GM23338 (cell line): ENCODE data around the gene SMOC1. TPM values are rescaled to one million over a fixed set of nuclear protein-coding genes. Genes with fewer than 3 reads are reported as not detected.

Source experiments
- ATAC-seq: fragments of 200-7000 bp; cut with Tn5 transposase; 3 replicates; pipeline ENCODE4 v1.9.1; 2020
- DNase-seq: peaks from one replicate; pipeline ENCODE4 v3.0.0-alpha.2; 2015; ENCODE audit warnings: low spot score
- H2AFZ ChIP-seq: fragments of 200-600 bp; sonication (generic); 2 replicates; pipeline ENCODE4 v1.8.0; 2016; ENCODE audit warnings: antibody characterized with exemption, mild to moderate bottlenecking, moderate library complexity
- H3F3A ChIP-seq: fragments of 200-600 bp; sonication (generic); replicated peaks from 2 replicates; pipeline ENCODE4 v1.8.0; 2017; ENCODE audit warnings: antibody characterized with exemption, mixed run types, low read depth
- H3K27ac ChIP-seq: fragments of 200-600 bp; sonication (generic); 2 replicates; pipeline ENCODE4 v1.6.1; 2016; ENCODE audit warnings: low read depth
- H3K27me3 ChIP-seq: fragments of 200-600 bp; sonication (generic); 2 replicates; pipeline ENCODE4 v1.8.0; 2016; ENCODE audit warnings: mild to moderate bottlenecking, mixed run types, moderate library complexity; ENCODE audit not compliant: insufficient read depth
- H3K36me3 ChIP-seq: fragments of 200-600 bp; sonication (generic); 2 replicates; pipeline ENCODE4 v1.8.0; 2016; ENCODE audit warnings: mild to moderate bottlenecking; ENCODE audit not compliant: insufficient read depth
- H3K4me1 ChIP-seq: fragments of 200-600 bp; sonication (generic); 2 replicates; pipeline ENCODE4 v1.8.0; 2016; ENCODE audit warnings: mild to moderate bottlenecking, moderate library complexity; ENCODE audit not compliant: insufficient read depth
- H3K4me2 ChIP-seq: fragments of 200-600 bp; sonication (generic); 2 replicates; pipeline ENCODE4 v1.7.1; 2017; ENCODE audit warnings: mixed run types
- H3K4me3 ChIP-seq: fragments of 200-600 bp; sonication (generic); 2 replicates; pipeline ENCODE4 v1.6.1; 2016; ENCODE audit warnings: mixed run types
- H3K79me2 ChIP-seq: fragments of 200-600 bp; sonication (generic); replicated peaks from 2 replicates; pipeline ENCODE4 v1.8.0; 2017; ENCODE audit warnings: mild to moderate bottlenecking; ENCODE audit not compliant: insufficient read depth
- H3K9me2 ChIP-seq: fragments of 200-600 bp; sonication (generic); 2 replicates; pipeline ENCODE4 v1.8.0; 2017; ENCODE audit not compliant: insufficient read depth
- H4K20me1 ChIP-seq: fragments of 200-600 bp; sonication (generic); replicated peaks from 2 replicates; pipeline ENCODE4 v1.8.0; 2017; ENCODE audit warnings: mild to moderate bottlenecking; ENCODE audit not compliant: insufficient read depth
- H3K27ac Mint-ChIP-seq: 2 replicates; pipeline ENCODE4 v1.8.0; 2020; ENCODE audit warnings: inconsistent platforms, mild to moderate bottlenecking, moderate library complexity, mixed read lengths
- H3K27me3 Mint-ChIP-seq: 3 replicates; pipeline ENCODE4 v1.8.0; 2022; ENCODE audit warnings: low read depth, mild to moderate bottlenecking, moderate library complexity, mixed read lengths, inconsistent platforms; ENCODE audit not compliant: insufficient read depth, poor library complexity
- H3K36me3 Mint-ChIP-seq: 3 replicates; pipeline ENCODE4 v1.8.0; 2021; ENCODE audit warnings: low read depth, mild to moderate bottlenecking, inconsistent platforms, moderate library complexity, mixed read lengths
- H3K4me1 Mint-ChIP-seq: 3 replicates; pipeline ENCODE4 v1.8.0; 2020; ENCODE audit warnings: mild to moderate bottlenecking, inconsistent platforms, mixed read lengths
- H3K4me3 Mint-ChIP-seq: 3 replicates; pipeline ENCODE4 v1.8.0; 2021; ENCODE audit warnings: moderate library complexity, mild to moderate bottlenecking, inconsistent platforms, mixed read lengths
- H3K9me3 Mint-ChIP-seq: 3 replicates; pipeline ENCODE4 v1.8.0; 2020; ENCODE audit warnings: moderate library complexity, mild to moderate bottlenecking, inconsistent platforms, mixed read lengths
- CREB1 ChIP-seq: fragments of 250-450 bp; sonication (Bioruptor Pico); IDR thresholded peaks from 2 replicates; pipeline ENCODE4 v1.5.0; 2020; ENCODE audit warnings: low read depth, mild to moderate bottlenecking, moderate library complexity
- ETS1 ChIP-seq: IDR thresholded peaks from 2 replicates; pipeline ENCODE4 v1.6.1; 2016; ENCODE audit warnings: antibody characterized with exemption
- EZH2 ChIP-seq: fragments of 200-600 bp; sonication (generic); IDR thresholded peaks from one replicate; pipeline ENCODE4 v1.8.0; 2017; ENCODE audit warnings: antibody characterized with exemption, mild to moderate bottlenecking, low read depth; ENCODE audit not compliant: unreplicated experiment
- EZH2phosphoT487 ChIP-seq: fragments of 200-600 bp; sonication (generic); IDR thresholded peaks from one replicate; pipeline ENCODE4 v1.8.1; 2018; ENCODE audit warnings: antibody characterized with exemption; ENCODE audit not compliant: unreplicated experiment
- JUNB ChIP-seq: IDR thresholded peaks from one replicate; pipeline ENCODE4 v1.6.1; 2016; ENCODE audit warnings: antibody characterized with exemption; ENCODE audit not compliant: unreplicated experiment
- NANOG ChIP-seq: IDR thresholded peaks from 2 replicates; pipeline ENCODE4 v1.6.1; 2016; ENCODE audit warnings: antibody characterized with exemption, borderline replicate concordance
- POLR2AphosphoS5 ChIP-seq: IDR thresholded peaks from 2 replicates; pipeline ENCODE4 v1.6.1; 2016; ENCODE audit warnings: antibody characterized with exemption, low read depth
- STAT1 ChIP-seq: IDR thresholded peaks from one replicate; pipeline ENCODE4 v1.6.1; 2016; ENCODE audit warnings: antibody characterized with exemption; ENCODE audit not compliant: unreplicated experiment
- ZNF114 ChIP-seq: fragments of 250-450 bp; sonication (Bioruptor Pico); IDR thresholded peaks from 2 replicates; pipeline ENCODE4 v1.5.0; 2020; ENCODE audit warnings: mild to moderate bottlenecking, moderate library complexity
- ZNF331 ChIP-seq: fragments of 250-450 bp; sonication (Bioruptor Pico); IDR thresholded peaks from 2 replicates; pipeline ENCODE4 v1.5.0; 2020; ENCODE audit warnings: low read depth, mild to moderate bottlenecking, moderate library complexity
- ZNF462 ChIP-seq: fragments of 250-450 bp; sonication (Bioruptor Pico); IDR thresholded peaks from 2 replicates; pipeline ENCODE4 v1.5.0; 2020; ENCODE audit warnings: mild to moderate bottlenecking, moderate library complexity
- polyA plus RNA-seq: library from polyadenylated mRNA; unstranded; fragments of >200 nt; fragmentation: Nextera tagmentation; extraction: Ambion mirVana; gene quantifications from 2 replicates; pipeline ENCODE4 v1.2.1, GENCODE V29; 2016
- total RNA-seq: library from RNA; depleted of rRNA; stranded (reverse); fragments of >200 nt; shearing (Covaris generic); gene quantifications from 2 replicates; pipeline ENCODE4 v1.2.3, GENCODE V29; 2014

The SMOC1 gene
- total and polyA plus RNA-seq, 2 experiments from 2014 or later, result 0.79 to 1.6 TPM

- H3F3A ChIP-seq, result no peaks in the 10 kb centered on the region
- Mint-ChIP-seq H3K9me3 (no peaks in the 10 kb centered on the region), H3K4me3 (no peak overlapping the region), H3K36me3 (no peaks in the 10 kb centered on the region), H3K4me1 (no peaks in the 10 kb centered on the region), H3K27me3 (no peaks in the 10 kb centered on the region), H3K27ac (no peak overlapping the region)
- peaks cover 4% of the 10 kb centered on the region; the same call in 1 of the 2 replicates for H3K9me2 ChIP-seq
- H3K4me1 ChIP-seq, result no peaks in the 10 kb centered on the region
- no peak overlapping the region for H3K4me3 ChIP-seq
- ATAC-seq, result no peak
- no peak overlapping the region for H3K4me2 ChIP-seq
- no peaks in the 10 kb centered on the region for H4K20me1 ChIP-seq
- H3K27ac ChIP-seq, result no peak overlapping the region
- no peaks in the 10 kb centered on the region for H3K36me3 ChIP-seq
- no peaks in the 10 kb centered on the region for H3K27me3 ChIP-seq
- DNase-seq, result no peak
- no peak for TF ChIP-seq EZH2phosphoT487
- TF ChIP-seq POLR2AphosphoS5, result no peak
- TF ChIP-seq STAT1, result no peak
- no peak for TF ChIP-seq ETS1
- TF ChIP-seq EZH2, result no peak
- no peak for TF ChIP-seq JUNB
- no peak overlapping the region for H2AFZ ChIP-seq
- no peaks in the 10 kb centered on the region for H3K79me2 ChIP-seq
Measured at GRCh38 chr14:69909826-69910550, 30.8 kb downstream of the SMOC1 start.

GRCh38 chr14:69910871-69911270, 31.7 kb downstream of the SMOC1 start:
- Histone ChIP-seq H3K27me3 (no peaks in the 10 kb centered on the region), H3K4me3 (no peak overlapping the region), H3K4me1 (no peaks in the 10 kb centered on the region), H3K4me2 (no peak overlapping the region), H2AFZ (no peak overlapping the region), H3K27ac (no peak overlapping the region), H4K20me1 (no peaks in the 10 kb centered on the region), H3K79me2 (no peaks in the 10 kb centered on the region), H3F3A (no peaks in the 10 kb centered on the region), H3K9me2 (peaks cover 4% of the 10 kb centered on the region; the same call in 1 of the 2 replicates), H3K36me3 (no peaks in the 10 kb centered on the region)
- TF ChIP-seq CREB1 (CRISPR knock-in tag) (no peak), ZNF331 (no peak)
- H3K27ac Mint-ChIP-seq, result no peak overlapping the region
- no peaks in the 10 kb centered on the region for H3K27me3 Mint-ChIP-seq
- no peak for ATAC-seq
- no peaks in the 10 kb centered on the region for H3K4me1 Mint-ChIP-seq
- no peaks in the 10 kb centered on the region for H3K9me3 Mint-ChIP-seq
- no peak for DNase-seq
- no peaks in the 10 kb centered on the region for H3K36me3 Mint-ChIP-seq
- no peak overlapping the region for H3K4me3 Mint-ChIP-seq

- Mint-ChIP-seq H3K4me1 (peaks cover 2% of the 10 kb centered on the region; the same call in 1 of the 3 replicates), H3K4me3 (no peak overlapping the region), H3K27me3 (no peaks in the 10 kb centered on the region), H3K9me3 (no peaks in the 10 kb centered on the region), H3K36me3 (no peaks in the 10 kb centered on the region), H3K27ac (no peak overlapping the region)
- Histone ChIP-seq H3K36me3 (no peaks in the 10 kb centered on the region), H3F3A (no peaks in the 10 kb centered on the region), H3K27ac (no peak overlapping the region), H3K9me2 (no peaks in the 10 kb centered on the region), H3K4me1 (no peaks in the 10 kb centered on the region), H3K4me2 (no peak overlapping the region), H3K27me3 (no peaks in the 10 kb centered on the region), H3K79me2 (no peaks in the 10 kb centered on the region), H2AFZ (no peak overlapping the region), H3K4me3 (no peak overlapping the region), H4K20me1 (no peaks in the 10 kb centered on the region)
- DNase-seq, result no peak
- ATAC-seq, result no peak
- TF ChIP-seq ZNF462 (CRISPR knock-in tag) (no peak), NANOG (no peak), JUNB (no peak), ZNF114 (CRISPR knock-in tag) (no peak), CREB1 (CRISPR knock-in tag) (no peak)
Measured at GRCh38 chr14:69913686-69914085, 34.5 kb downstream of the SMOC1 start.
